IMR-90 (cell line): ENCODE results near the gene MRS2.

ENCODE experiments used
- CEBPB ChIP-seq: IDR thresholded peaks from 2 replicates; pipeline ENCODE4 v1.6.1; 2012; ENCODE audit warnings: low read depth, low read length, improper control_type of control experiment
- CTCF ChIP-seq: conservative IDR thresholded peaks from 2 replicates; pipeline ENCODE4 v1.5.1; 2012; ENCODE audit warnings: mild to moderate bottlenecking, low read depth, low read length, improper control_type of control experiment
- POLR2A ChIP-seq: IDR thresholded peaks from 2 replicates; pipeline ENCODE4 v1.6.1; 2012; ENCODE audit warnings: mild to moderate bottlenecking, low read depth, low read length
- SMC3 ChIP-seq: fragments of 150-350 bp; IDR thresholded peaks from 2 replicates; pipeline ENCODE4 v1.6.1; 2016; ENCODE audit warnings: low read depth, mild to moderate bottlenecking, antibody characterized with exemption, low read length, moderate library complexity

GRCh38 chr6:24378473-24379097 is 24.2 kb upstream of the MRS2 start:
- no peak for TF ChIP-seq CTCF
- no peak for TF ChIP-seq CEBPB
- TF ChIP-seq SMC3, result no peak
- TF ChIP-seq POLR2A, result no peak
